ENCODE results near the gene CDH23. TPM values are rescaled to one million over a fixed set of nuclear protein-coding genes. Genes with fewer than 3 reads are reported as not detected.

CDH23 gene
- total RNA-seq, 1 experiment from 2014 or later = 0.03 TPM

- in situ Hi-C loops (cut with HindIII; ENCODE audit: low pct_unique_long_range_greater_than_20kb, low sequenced_read_pairs) = no loop called here
- no peak for DNase-seq (ENCODE audit: low read depth)
Measured at GRCh38 chr10:71533936-71534335, 137.2 kb downstream of the CDH23 start.

GRCh38 chr10:71534568-71535194 is 138.0 kb downstream of the CDH23 start:
- no peak for DNase-seq (ENCODE audit: low read depth)
- in situ Hi-C loops (cut with HindIII; ENCODE audit: low pct_unique_long_range_greater_than_20kb, low sequenced_read_pairs) = no loop called here

DNA sequence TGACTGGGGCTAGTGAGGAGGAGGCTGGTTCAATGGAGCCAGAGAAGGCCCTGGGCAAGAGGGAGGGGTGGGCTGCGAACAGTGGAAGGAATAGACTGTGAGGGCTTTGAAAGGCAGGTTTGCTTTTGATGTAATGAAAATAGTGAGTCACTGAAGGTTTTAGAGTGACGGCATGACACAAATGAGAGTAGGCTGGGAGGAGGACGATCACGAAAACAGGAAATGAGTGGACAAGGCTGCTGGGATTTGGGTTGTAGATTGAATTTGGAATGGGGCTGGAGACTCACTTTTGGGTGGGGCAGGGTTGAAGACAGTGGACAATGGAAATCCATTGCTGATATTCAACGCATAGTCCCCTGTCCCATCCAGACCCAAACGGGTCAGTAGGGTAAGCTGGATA is 139.6 kb downstream of the CDH23 start:
- no peak for DNase-seq (ENCODE audit: low read depth)
- in situ Hi-C loops (cut with HindIII; ENCODE audit: low pct_unique_long_range_greater_than_20kb, low sequenced_read_pairs) = no loop called here

GRCh38 chr10:71537125-71537524 is 140.4 kb downstream of the CDH23 start:
- no peak for DNase-seq (ENCODE audit: low read depth)
- in situ Hi-C loops (cut with HindIII; ENCODE audit: low pct_unique_long_range_greater_than_20kb, low sequenced_read_pairs) = no loop called here

- DNase-seq (ENCODE audit: low read depth) = no peak
- in situ Hi-C loops (cut with HindIII; ENCODE audit: low pct_unique_long_range_greater_than_20kb, low sequenced_read_pairs) = no loop called here
Measured at GRCh38 chr10:71537681-71538080, 141.0 kb downstream of the CDH23 start.

DNA sequence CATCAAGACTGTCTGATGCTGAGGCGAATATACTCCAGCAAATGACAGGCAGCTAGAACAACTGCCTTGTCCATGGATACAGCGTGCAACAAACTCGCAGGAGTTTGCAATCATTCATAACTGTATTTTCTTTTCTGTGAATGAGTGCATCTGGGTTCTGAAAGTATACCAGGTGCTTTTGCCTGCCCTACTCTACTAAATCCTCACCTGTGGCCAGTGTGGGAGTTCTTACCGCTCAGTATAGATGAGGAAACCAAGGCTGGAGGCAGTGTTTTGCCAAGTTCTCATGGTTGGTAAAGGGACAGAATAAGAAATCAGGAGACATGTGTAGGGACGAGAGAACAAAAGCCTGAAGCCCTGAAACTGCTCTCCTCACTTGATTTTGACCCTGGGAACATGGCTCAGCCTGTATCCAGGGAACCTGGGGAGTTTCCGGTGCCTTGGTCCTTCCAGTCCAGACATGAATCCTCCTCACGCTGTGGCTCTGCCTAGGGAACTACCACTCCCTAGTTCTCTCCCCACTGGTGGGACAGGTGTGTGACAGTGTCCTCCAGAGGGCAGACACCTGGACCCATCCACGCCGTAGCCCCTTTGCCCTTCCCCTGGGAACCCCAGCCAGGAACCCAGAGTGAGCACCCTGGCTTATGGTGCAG is 142.0 kb downstream of the CDH23 start:
- DNase-seq (ENCODE audit: low read depth) = no peak
- in situ Hi-C loops (cut with HindIII; ENCODE audit: low pct_unique_long_range_greater_than_20kb, low sequenced_read_pairs) = no loop called here

DNA sequence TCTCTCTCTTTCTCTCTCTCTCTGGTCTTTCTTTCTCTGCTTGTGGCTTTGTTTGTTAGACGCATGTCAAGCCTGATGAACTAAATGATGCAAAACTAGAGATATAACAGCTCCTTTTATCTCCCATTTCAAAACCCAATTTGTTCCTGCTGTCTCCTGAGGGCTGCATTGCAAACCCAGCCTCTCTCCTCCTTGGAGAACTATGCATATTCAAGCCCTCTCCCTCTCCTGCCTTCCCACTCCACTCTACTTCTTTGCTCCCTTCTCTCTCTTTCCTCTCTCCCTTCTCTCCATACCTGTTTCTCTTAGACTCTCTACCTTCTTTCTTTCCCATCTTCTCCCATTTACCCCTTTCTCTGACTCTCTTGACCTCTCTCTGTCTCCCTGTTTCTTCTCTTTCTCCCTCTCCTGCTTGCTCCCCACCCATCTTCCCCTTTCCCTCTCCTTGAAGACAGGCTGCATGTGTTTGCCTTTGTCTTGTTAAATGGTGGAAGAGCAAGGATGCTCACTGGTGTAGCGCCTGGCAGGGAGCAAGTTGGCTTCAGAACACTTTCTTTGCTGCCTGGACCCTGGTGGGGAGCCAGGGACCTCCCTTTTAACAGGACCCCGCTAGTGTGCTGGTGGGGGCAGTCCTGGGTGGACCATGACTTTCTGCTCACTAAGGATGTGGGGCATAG is 142.9 kb downstream of the CDH23 start:
- in situ Hi-C loops (cut with HindIII; ENCODE audit: low pct_unique_long_range_greater_than_20kb, low sequenced_read_pairs) = no loop called here
- no peak for DNase-seq (ENCODE audit: low read depth)

DNA sequence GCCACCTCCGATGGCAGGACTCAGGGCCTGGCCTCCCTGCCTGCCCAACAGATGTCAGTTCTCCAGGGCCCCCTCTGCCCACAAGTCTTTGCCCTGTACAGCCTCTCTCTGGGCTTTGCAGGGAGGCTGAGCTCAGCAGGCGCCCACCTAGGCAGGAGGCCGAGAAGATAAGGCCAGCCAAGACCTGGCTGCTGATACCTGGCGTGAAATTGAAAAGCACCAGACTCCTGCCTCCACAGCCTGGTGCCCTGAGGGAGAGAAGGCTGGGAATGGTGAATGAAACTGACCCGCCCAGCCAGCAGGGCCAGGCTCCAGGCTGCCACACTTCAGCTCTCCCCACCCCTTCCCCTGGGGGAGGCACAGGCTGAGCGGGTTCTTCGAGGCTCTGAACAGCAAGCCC is 145.8 kb downstream of the CDH23 start:
- no peak for DNase-seq (ENCODE audit: low read depth)
- in situ Hi-C loops (cut with HindIII; ENCODE audit: low pct_unique_long_range_greater_than_20kb, low sequenced_read_pairs) = no loop called here

DNA sequence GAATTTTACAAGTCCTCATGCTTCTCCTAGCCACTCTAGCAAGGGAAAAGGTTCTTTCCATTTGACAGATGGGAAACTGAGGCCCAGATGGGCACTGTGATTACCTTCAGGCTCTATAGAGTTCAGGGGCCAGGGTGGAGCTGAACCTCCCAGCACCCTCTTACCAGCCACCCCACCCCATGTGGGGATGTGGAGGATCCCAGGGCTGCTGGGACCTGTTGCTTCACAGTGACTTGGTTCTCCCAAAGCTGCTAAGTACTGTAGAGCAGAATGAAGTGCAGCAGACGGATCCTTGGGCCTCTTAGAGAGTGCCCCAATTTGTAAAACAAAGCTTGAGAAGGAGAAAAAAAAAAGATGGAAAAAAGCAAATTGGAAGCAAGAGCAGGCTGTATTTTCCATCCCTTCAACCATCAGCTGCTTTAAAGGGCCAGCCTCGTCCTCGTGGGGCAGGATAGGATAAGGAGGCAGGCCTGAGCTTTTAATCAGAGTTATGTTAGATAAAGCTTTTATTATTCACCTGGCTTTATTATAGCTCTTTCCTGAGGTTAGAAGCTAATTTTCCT is 147.0 kb downstream of the CDH23 start:
- in situ Hi-C loops (cut with HindIII; ENCODE audit: low pct_unique_long_range_greater_than_20kb, low sequenced_read_pairs) = no loop called here
- no peak for DNase-seq (ENCODE audit: low read depth)

- in situ Hi-C loops (cut with HindIII; ENCODE audit: low pct_unique_long_range_greater_than_20kb, low sequenced_read_pairs) = no loop called here
- no peak for DNase-seq (ENCODE audit: low read depth)
Measured at GRCh38 chr10:71545001-71545400, 148.3 kb downstream of the CDH23 start.

DNA sequence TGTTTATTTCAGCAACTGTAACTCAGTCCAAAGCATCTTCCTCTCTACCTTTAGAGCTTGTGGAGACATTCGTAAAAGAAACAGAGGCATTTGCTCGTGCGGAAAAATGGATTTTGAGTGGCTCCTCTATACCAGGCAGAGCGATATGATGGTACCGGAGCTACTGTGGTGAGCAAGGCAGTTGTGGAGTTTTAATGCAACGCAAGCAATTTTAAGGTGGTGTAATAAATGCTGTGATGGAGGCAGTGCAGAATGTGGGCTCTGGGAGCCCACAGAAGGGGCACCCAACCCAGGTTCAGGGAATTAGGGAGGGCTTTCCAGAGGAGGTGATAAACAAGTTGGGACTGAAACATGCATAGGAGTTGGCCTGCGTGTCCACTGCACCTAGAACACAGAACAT is 149.5 kb downstream of the CDH23 start:
- no peak for DNase-seq (ENCODE audit: low read depth)
- in situ Hi-C loops (cut with HindIII; ENCODE audit: low pct_unique_long_range_greater_than_20kb, low sequenced_read_pairs) = no loop called here

DNA sequence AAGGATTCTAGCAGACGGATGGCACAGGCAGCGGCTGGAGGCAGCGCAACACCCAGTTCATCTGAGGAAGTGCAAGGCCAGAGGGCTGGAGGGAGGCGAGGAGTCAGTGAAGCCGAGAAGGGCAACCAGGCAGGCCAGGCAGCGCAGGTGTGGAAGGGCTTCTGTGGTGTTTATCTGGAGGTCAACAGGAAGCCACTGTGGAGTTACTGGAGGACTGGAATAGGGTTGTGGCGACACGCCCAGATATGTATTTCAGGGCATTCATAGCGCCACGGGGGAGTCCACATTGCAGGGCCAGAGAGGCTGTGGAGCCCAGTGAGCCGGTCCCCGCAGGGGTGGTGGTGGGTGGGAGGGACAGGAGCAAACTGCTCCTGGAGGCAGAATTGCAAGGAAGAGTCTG is 150.6 kb downstream of the CDH23 start:
- no peak for DNase-seq (ENCODE audit: low read depth)
- in situ Hi-C loops (cut with HindIII; ENCODE audit: low pct_unique_long_range_greater_than_20kb, low sequenced_read_pairs) = no loop called here

DNA sequence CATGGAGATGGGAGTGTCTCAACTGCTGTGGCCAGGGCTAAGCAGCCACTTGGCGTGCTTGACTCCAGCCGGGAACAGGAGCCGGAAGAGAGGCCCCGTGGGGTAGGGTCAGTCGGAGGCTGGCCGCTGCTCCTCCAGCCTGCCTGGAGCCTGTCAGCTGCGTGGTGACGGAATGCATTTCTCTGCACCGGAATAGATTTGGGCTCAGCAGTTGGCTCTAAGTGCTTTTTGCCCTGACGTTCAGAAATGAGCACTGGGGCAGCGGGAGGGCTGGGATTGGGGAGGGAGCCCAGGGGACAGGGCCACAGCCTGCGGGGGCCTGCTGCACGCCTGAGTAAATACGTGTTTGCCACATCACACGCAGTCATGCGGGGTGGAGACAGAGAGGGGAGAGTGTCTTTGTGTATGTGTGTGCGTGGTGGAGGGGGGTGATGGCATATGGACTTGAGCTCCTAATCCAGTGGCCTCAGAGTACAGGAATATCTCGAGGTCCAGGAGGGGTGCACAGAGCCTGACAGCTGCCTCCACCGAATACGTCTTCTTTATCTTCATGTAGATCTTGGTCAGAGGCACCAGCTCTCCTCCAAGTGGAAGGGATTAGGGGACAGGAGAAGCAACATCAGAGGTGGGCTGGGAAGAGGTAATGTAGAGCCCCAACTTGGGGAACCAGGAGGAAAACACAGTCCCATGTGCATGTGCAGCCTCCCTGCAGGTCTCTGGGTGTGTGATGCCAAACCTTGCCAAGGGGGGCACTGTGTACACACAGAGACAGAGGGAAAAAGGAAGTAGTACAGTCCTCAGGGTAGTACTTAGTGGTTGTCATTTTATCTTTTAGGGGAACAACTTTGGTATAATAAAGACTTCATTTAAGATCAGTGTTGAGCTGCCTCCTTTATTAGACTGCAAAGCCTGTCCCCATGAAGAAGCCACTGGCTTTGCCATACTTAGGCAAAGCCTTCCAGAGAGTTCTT is 151.4 kb downstream of the CDH23 start:
- in situ Hi-C loops (cut with HindIII; ENCODE audit: low pct_unique_long_range_greater_than_20kb, low sequenced_read_pairs) = no loop called here
- DNase-seq (ENCODE audit: low read depth) = no peak

DNA sequence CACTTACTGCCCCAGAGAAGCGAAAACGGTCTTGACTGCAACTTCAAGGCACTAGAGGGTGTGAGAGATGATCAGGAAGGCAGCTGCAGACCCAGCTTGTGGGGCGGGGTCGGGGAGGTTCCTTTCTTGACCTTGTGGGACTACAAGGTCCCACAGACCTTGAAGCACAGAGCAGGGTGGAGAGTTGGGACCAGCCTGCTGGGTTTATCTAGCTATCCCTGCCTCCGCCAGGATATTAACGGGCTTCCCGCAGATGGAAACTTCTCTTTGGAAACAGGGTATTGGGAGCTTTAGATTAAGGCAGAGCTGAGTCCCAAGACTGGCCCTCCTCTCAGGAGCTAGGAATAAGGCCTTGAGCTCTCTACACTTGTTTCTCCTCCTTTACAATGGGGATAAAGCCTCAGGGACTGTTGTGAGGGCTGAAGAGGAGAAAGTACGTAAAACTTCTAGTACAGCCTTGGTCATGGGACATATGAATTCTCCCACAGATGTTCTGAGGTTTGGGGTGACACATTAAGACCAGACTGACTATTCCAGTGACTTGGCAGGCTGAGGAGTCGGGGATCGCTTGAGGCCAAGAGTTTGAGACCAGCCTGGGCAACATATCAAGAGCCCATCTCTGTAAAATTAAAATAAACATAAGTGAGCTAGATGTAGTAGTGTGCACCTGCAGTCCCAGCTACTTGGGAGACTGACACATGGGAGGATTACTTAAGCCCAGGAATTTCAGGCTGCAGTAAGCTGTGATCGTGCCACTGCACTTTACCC is 153.2 kb downstream of the CDH23 start:
- DNase-seq (ENCODE audit: low read depth) = no peak
- in situ Hi-C loops (cut with HindIII; ENCODE audit: low pct_unique_long_range_greater_than_20kb, low sequenced_read_pairs) = no loop called here

DNA sequence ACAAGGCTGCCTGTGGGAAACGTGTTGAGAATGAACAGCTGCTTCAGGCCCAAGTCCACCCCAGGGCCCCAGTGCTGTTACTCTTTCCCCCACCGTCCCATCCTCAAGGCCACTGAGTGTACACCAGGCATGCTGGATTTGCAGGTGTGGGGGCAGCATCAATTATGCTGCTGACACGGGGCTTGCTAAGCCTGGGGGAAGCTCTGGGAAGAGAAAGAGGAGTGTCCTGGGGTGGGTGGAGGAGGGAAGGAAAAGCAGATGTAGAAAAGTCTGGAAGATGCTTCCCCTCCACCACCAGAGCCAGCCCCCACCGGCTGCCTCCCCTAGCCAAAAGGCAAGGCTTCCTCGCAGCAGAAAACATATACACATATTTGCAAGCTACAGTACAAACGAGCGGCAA is 153.9 kb downstream of the CDH23 start:
- no peak for DNase-seq (ENCODE audit: low read depth)
- in situ Hi-C loops (cut with HindIII; ENCODE audit: low pct_unique_long_range_greater_than_20kb, low sequenced_read_pairs) = no loop called here

- DNase-seq (ENCODE audit: low read depth) = no peak
- in situ Hi-C loops (cut with HindIII; ENCODE audit: low pct_unique_long_range_greater_than_20kb, low sequenced_read_pairs) = no loop called here
Measured at GRCh38 chr10:71551970-71552369, 155.2 kb downstream of the CDH23 start.

- in situ Hi-C loops (cut with HindIII; ENCODE audit: low pct_unique_long_range_greater_than_20kb, low sequenced_read_pairs) = no loop called here
- DNase-seq (ENCODE audit: low read depth) = no peak
Measured at GRCh38 chr10:71553432-71553831, 156.7 kb downstream of the CDH23 start.

DNA sequence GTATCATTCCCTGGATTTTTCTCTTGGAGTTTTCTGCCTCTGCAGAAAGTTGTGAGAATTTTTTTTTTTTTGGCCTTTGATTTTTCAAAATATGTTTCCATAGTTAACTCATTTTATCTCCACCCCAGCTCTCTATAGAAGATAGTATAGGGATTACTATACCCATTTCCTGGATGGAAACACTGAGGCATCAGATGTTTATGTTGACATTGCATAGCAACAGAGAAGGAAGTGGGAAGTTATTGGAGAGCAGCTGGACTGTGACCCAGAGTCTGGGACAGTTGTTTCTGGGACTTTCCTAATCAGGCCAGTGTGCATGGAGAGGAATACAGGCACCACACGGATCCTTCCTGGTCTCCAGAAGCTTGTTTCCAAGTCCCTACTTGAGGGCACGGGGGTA is 158.0 kb downstream of the CDH23 start:
- no peak for DNase-seq (ENCODE audit: low read depth)
- in situ Hi-C loops (cut with HindIII; ENCODE audit: low pct_unique_long_range_greater_than_20kb, low sequenced_read_pairs) = no loop called here

Measured in Caki2 (cell line).